Head of caudate nucleus (tissue), 42 donors: ENCODE results near the gene OR5K1.

Experiments used
- DNase-seq, 42 donors: peaks; one replicate each; pipeline versions ENCODE4 v3.0.0 to v3.0.0-alpha.2; 2020 to 2021; ENCODE audit warnings: mixed read lengths in 7 of 42
- intact Hi-C: fragments of 100-400 bp; cut with DNase I; formaldehyde crosslinking; loops from one replicate; pipeline ENCODE4 v1.15.0; 2022

Gene OR5K1

GRCh38 chr3:98512576-98512975, 49.6 kb downstream of the OR5K1 start:
- intact Hi-C loops = no loop called here
- DNase-seq = no peak

- DNase-seq = peak in 6 of 42 donors; percentile 12 to 40 (median 32)
- intact Hi-C loops = no loop called here
Observed at GRCh38 chr3:98513091-98513511, 50.1 kb downstream of the OR5K1 start.

- intact Hi-C loops = no loop called here
- no peak for DNase-seq
Observed at GRCh38 chr3:98513736-98514135, 50.7 kb downstream of the OR5K1 start.

GRCh38 chr3:98514948-98515347, 51.9 kb downstream of the OR5K1 start:
- intact Hi-C loops = no loop called here
- DNase-seq = no peak

GRCh38 chr3:98518816-98519215, 55.8 kb downstream of the OR5K1 start:
- intact Hi-C loops = no loop called here
- DNase-seq = peak in 26 of 42 donors; percentile 13 to 80 (median 46)

- intact Hi-C loops = no loop called here
- DNase-seq = peak in 2 of 42 donors; percentile 6 to 11
Observed at GRCh38 chr3:98519351-98519750, 56.4 kb downstream of the OR5K1 start.

GRCh38 chr3:98521897-98522543, 59.0 kb downstream of the OR5K1 start:
- intact Hi-C loops = loop anchor here (1.0 kb wide), 1 partner anchor 71 kb away; the partner anchor contains the start of gene CPOX

More at GRCh38 chr3:98521897-98522543, 59.0 kb downstream of the OR5K1 start:
- DNase-seq = peak in 32 of 42 donors; percentile 6 to 69 (median 32)
